ENCODE data around the gene CELA3A.
"Not testable (repeated sequence)": the region's sequence is repeated elsewhere in the genome, so short reads cannot be mapped to it uniquely, and the experiment has no call there.

The CELA3A gene

GRCh38 chr1:22001409-22001808 is at the start of gene CELA3A:
TSS of gene CELA3A (plus strand) at chr1:22001657. CDS start at chr1:22001675, 18 bp downstream.
- DNase-seq: no peak

GRCh38 chr1:21952786-21953520 is 48.5 kb upstream of the CELA3A start:
- DNase-seq: no peak

GRCh38 chr1:21955058-21955457 is 46.4 kb upstream of the CELA3A start:
- no peak for DNase-seq

- DNase-seq: no peak
Observed at GRCh38 chr1:21955501-21956281, 45.8 kb upstream of the CELA3A start.

GRCh38 chr1:21956720-21957552 is 44.5 kb upstream of the CELA3A start:
- DNase-seq: no peak

GRCh38 chr1:21961337-21961736 is 40.1 kb upstream of the CELA3A start:
- DNase-seq: no peak

- no peak for DNase-seq
Observed at GRCh38 chr1:21961799-21962198, 39.7 kb upstream of the CELA3A start.

GRCh38 chr1:21963477-21964217 is 37.8 kb upstream of the CELA3A start:
- DNase-seq: no peak

- DNase-seq: no peak
Observed at GRCh38 chr1:21966247-21967000, 35.0 kb upstream of the CELA3A start.

- not testable (repeated sequence) for DNase-seq
Observed at GRCh38 chr1:21967216-21967615, 34.2 kb upstream of the CELA3A start.

GRCh38 chr1:21969066-21969465 is 32.4 kb upstream of the CELA3A start:
- DNase-seq: not testable (repeated sequence)

GRCh38 chr1:21970523-21970922 is 30.9 kb upstream of the CELA3A start:
- not testable (repeated sequence) for DNase-seq

GRCh38 chr1:21972973-21973441 is 28.4 kb upstream of the CELA3A start:
- not testable (repeated sequence) for DNase-seq

GRCh38 chr1:21973948-21974347 is 27.5 kb upstream of the CELA3A start:
- not testable (repeated sequence) for DNase-seq

- DNase-seq: not testable (repeated sequence)
Observed at GRCh38 chr1:21974699-21975098, 26.8 kb upstream of the CELA3A start.

GRCh38 chr1:21975296-21975695 is 26.2 kb upstream of the CELA3A start:
- not testable (repeated sequence) for DNase-seq

GRCh38 chr1:21976703-21977239 is 24.7 kb upstream of the CELA3A start, which contains the start of gene CELA3B:
TSS of gene CELA3B (plus strand) at chr1:21977022. CDS start at chr1:21977040, 18 bp downstream.
- DNase-seq: not testable (repeated sequence)

- DNase-seq: not testable (repeated sequence)
Observed at GRCh38 chr1:21978209-21978608, 23.2 kb upstream of the CELA3A start.

- DNase-seq: not testable (repeated sequence)
Observed at GRCh38 chr1:21980515-21981220, 20.8 kb upstream of the CELA3A start.

GRCh38 chr1:21981253-21981652 is 20.2 kb upstream of the CELA3A start:
- not testable (repeated sequence) for DNase-seq

Measured in amniotic stem cell (primary cell).